ENCODE measurements around the gene OTOF.

OTOF gene

GRCh38 chr2:26480566-26481423 lies 2.9 kb upstream of the OTOF start:
- H3K27ac ChIP-seq (ENCODE audit: low read depth, low read length): no peak overlapping the region
- no peak overlapping the region for H2AFZ ChIP-seq (ENCODE audit: low read length, unreplicated experiment)
- peaks cover 11% of the 10 kb centered on the region for H3K4me1 ChIP-seq (ENCODE audit: control insufficient read depth, insufficient read depth, low read length, unreplicated experiment)
- no peaks in the 10 kb centered on the region for H3K36me3 ChIP-seq (ENCODE audit: insufficient read depth, low read length)
- H3K79me2 ChIP-seq (ENCODE audit: control insufficient read depth, insufficient read depth, low read length, unreplicated experiment): no peaks in the 10 kb centered on the region
- no peak overlapping the region for H3K4me3 ChIP-seq (ENCODE audit: low read depth, low read length)
- H3K27me3 ChIP-seq (ENCODE audit: insufficient read depth, low read length): peaks cover 10% of the 10 kb centered on the region; the same call in 1 of the 2 replicates

GRCh38 chr2:26479789-26480565 lies 2.1 kb upstream of the OTOF start:
- H2AFZ ChIP-seq (ENCODE audit: low read length, unreplicated experiment): no peak overlapping the region

GRCh38 chr2:26479131-26479788 lies 1.3 kb upstream of the OTOF start:
- Histone ChIP-seq H3K27ac (ENCODE audit: low read depth, low read length) (no peak overlapping the region), H3K27me3 (ENCODE audit: insufficient read depth, low read length) (peaks cover 6% of the 10 kb centered on the region; the same call in 1 of the 2 replicates), H3K4me1 (ENCODE audit: control insufficient read depth, insufficient read depth, low read length, unreplicated experiment) (peaks cover 11% of the 10 kb centered on the region), H2AFZ (ENCODE audit: low read length, unreplicated experiment) (no peak overlapping the region), H3K4me3 (ENCODE audit: low read depth, low read length) (no peak overlapping the region), H3K79me2 (ENCODE audit: control insufficient read depth, insufficient read depth, low read length, unreplicated experiment) (no peaks in the 10 kb centered on the region), H3K36me3 (ENCODE audit: insufficient read depth, low read length) (no peaks in the 10 kb centered on the region)

More at GRCh38 chr2:26479789-26480565, 2.1 kb upstream of the OTOF start:
- H3K4me3 ChIP-seq (ENCODE audit: low read depth, low read length): no peak overlapping the region
- H3K79me2 ChIP-seq (ENCODE audit: control insufficient read depth, insufficient read depth, low read length, unreplicated experiment): no peaks in the 10 kb centered on the region
- peaks cover 11% of the 10 kb centered on the region for H3K4me1 ChIP-seq (ENCODE audit: control insufficient read depth, insufficient read depth, low read length, unreplicated experiment)
- H3K36me3 ChIP-seq (ENCODE audit: insufficient read depth, low read length): no peaks in the 10 kb centered on the region
- H3K27me3 ChIP-seq (ENCODE audit: insufficient read depth, low read length): peaks cover 6% of the 10 kb centered on the region; the same call in 1 of the 2 replicates
- no peak overlapping the region for H3K27ac ChIP-seq (ENCODE audit: low read depth, low read length)

GRCh38 chr2:26478366-26478765 lies 442 bp upstream of the OTOF start:
- no peak overlapping the region for H3K4me3 ChIP-seq (ENCODE audit: low read depth, low read length)
- H3K27me3 ChIP-seq (ENCODE audit: insufficient read depth, low read length): 0 out of 2 replicates have a peak, but pooled peaks cover 1% of the 10 kb centered on the region
- no peaks in the 10 kb centered on the region for H3K36me3 ChIP-seq (ENCODE audit: insufficient read depth, low read length)
- peaks cover 11% of the 10 kb centered on the region for H3K4me1 ChIP-seq (ENCODE audit: control insufficient read depth, insufficient read depth, low read length, unreplicated experiment)
- H2AFZ ChIP-seq (ENCODE audit: low read length, unreplicated experiment): peak overlapping the region; percentile 8
- H3K79me2 ChIP-seq (ENCODE audit: control insufficient read depth, insufficient read depth, low read length, unreplicated experiment): no peaks in the 10 kb centered on the region
- peak overlapping the region; percentile 39; the same call in 1 of the 2 replicates for H3K27ac ChIP-seq (ENCODE audit: low read depth, low read length)

- Histone ChIP-seq H3K36me3 (ENCODE audit: insufficient read depth, low read length) (no peaks in the 10 kb centered on the region), H3K4me1 (ENCODE audit: control insufficient read depth, insufficient read depth, low read length, unreplicated experiment) (peaks cover 11% of the 10 kb centered on the region), H3K79me2 (ENCODE audit: control insufficient read depth, insufficient read depth, low read length, unreplicated experiment) (no peaks in the 10 kb centered on the region), H2AFZ (ENCODE audit: low read length, unreplicated experiment) (no peak overlapping the region), H3K27me3 (ENCODE audit: insufficient read depth, low read length) (no peaks in the 10 kb centered on the region), H3K4me3 (ENCODE audit: low read depth, low read length) (no peak overlapping the region), H3K27ac (ENCODE audit: low read depth, low read length) (peak overlapping the region; percentile 39; the same call in 1 of the 2 replicates)
Observed at GRCh38 chr2:26477126-26477910, 606 bp downstream of the OTOF start.

GRCh38 chr2:26475832-26476501 lies 2.0 kb downstream of the OTOF start:
- H3K27me3 ChIP-seq (ENCODE audit: insufficient read depth, low read length): no peaks in the 10 kb centered on the region

GRCh38 chr2:26475037-26475436 lies 2.9 kb downstream of the OTOF start:
- no peak overlapping the region for H3K4me3 ChIP-seq (ENCODE audit: low read depth, low read length)
- H3K27me3 ChIP-seq (ENCODE audit: insufficient read depth, low read length): no peaks in the 10 kb centered on the region
- H3K27ac ChIP-seq (ENCODE audit: low read depth, low read length): no peak overlapping the region

More at GRCh38 chr2:26475832-26476501, 2.0 kb downstream of the OTOF start:
- Histone ChIP-seq H3K4me3 (ENCODE audit: low read depth, low read length) (no peak overlapping the region), H2AFZ (ENCODE audit: low read length, unreplicated experiment) (no peak overlapping the region), H3K27ac (ENCODE audit: low read depth, low read length) (no peak overlapping the region), H3K79me2 (ENCODE audit: control insufficient read depth, insufficient read depth, low read length, unreplicated experiment) (no peaks in the 10 kb centered on the region), H3K4me1 (ENCODE audit: control insufficient read depth, insufficient read depth, low read length, unreplicated experiment) (peaks cover 11% of the 10 kb centered on the region), H3K36me3 (ENCODE audit: insufficient read depth, low read length) (no peaks in the 10 kb centered on the region)

GRCh38 chr2:26474261-26474785 lies 3.6 kb downstream of the OTOF start:
- Histone ChIP-seq H3K36me3 (ENCODE audit: insufficient read depth, low read length) (no peaks in the 10 kb centered on the region), H3K27me3 (ENCODE audit: insufficient read depth, low read length) (no peaks in the 10 kb centered on the region), H2AFZ (ENCODE audit: low read length, unreplicated experiment) (no peak overlapping the region), H3K4me1 (ENCODE audit: control insufficient read depth, insufficient read depth, low read length, unreplicated experiment) (peaks cover 11% of the 10 kb centered on the region), H3K79me2 (ENCODE audit: control insufficient read depth, insufficient read depth, low read length, unreplicated experiment) (no peaks in the 10 kb centered on the region), H3K27ac (ENCODE audit: low read depth, low read length) (no peak overlapping the region), H3K4me3 (ENCODE audit: low read depth, low read length) (no peak overlapping the region)

More at GRCh38 chr2:26475037-26475436, 2.9 kb downstream of the OTOF start:
- Histone ChIP-seq H2AFZ (ENCODE audit: low read length, unreplicated experiment) (no peak overlapping the region), H3K4me1 (ENCODE audit: control insufficient read depth, insufficient read depth, low read length, unreplicated experiment) (peaks cover 11% of the 10 kb centered on the region), H3K79me2 (ENCODE audit: control insufficient read depth, insufficient read depth, low read length, unreplicated experiment) (no peaks in the 10 kb centered on the region), H3K36me3 (ENCODE audit: insufficient read depth, low read length) (no peaks in the 10 kb centered on the region)

GRCh38 chr2:26473796-26474195 lies 4.1 kb downstream of the OTOF start:
- Histone ChIP-seq H3K27ac (ENCODE audit: low read depth, low read length) (no peak overlapping the region), H3K4me1 (ENCODE audit: control insufficient read depth, insufficient read depth, low read length, unreplicated experiment) (peaks cover 11% of the 10 kb centered on the region), H3K4me3 (ENCODE audit: low read depth, low read length) (no peak overlapping the region), H3K36me3 (ENCODE audit: insufficient read depth, low read length) (no peaks in the 10 kb centered on the region), H3K79me2 (ENCODE audit: control insufficient read depth, insufficient read depth, low read length, unreplicated experiment) (no peaks in the 10 kb centered on the region), H3K27me3 (ENCODE audit: insufficient read depth, low read length) (no peaks in the 10 kb centered on the region), H2AFZ (ENCODE audit: low read length, unreplicated experiment) (no peak overlapping the region)

All from ACC112 (cell line).